ENCODE results near the gene RPTOR. TPM values are rescaled to one million over a fixed set of nuclear protein-coding genes. Genes with fewer than 3 reads are reported as not detected.

Gene RPTOR
- total RNA-seq, 4 donors from 2014 or later = 18.7 to 35.4 (median 21.0) TPM

DNA sequence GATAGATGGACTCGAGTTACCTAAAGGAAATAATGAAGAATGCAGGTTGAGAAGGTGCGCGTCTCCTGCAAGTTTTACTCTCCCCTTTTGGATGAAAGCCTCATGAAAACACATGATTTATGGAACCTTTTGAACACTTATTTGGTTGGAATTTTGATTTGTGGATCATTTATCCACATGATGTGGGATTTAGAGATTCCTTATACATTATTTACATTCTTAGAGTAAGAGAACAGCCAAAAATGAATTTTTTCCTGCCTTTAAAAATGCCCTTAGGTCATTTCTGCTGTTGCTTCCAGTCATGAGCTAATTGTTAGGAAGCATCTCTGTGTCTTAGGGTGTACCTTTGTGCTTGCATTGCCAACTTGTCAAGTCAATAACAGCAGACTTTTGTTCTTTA lies 99.9 kb downstream of the RPTOR start:
- TF ChIP-seq CTCF (IDR thresholded peaks at IDR 0.05; ENCODE audit: low read depth) = no peak

- no peak for TF ChIP-seq CTCF (IDR thresholded peaks at IDR 0.05; ENCODE audit: low read depth)
Observed at GRCh38 chr17:80645706-80646325, 101.2 kb downstream of the RPTOR start.

GRCh38 chr17:80646328-80646727 lies 101.7 kb downstream of the RPTOR start:
- no peak for TF ChIP-seq CTCF (IDR thresholded peaks at IDR 0.05; ENCODE audit: low read depth)

- TF ChIP-seq CTCF (IDR thresholded peaks at IDR 0.05; ENCODE audit: low read depth) = no peak
Observed at GRCh38 chr17:80647746-80648145, 103.1 kb downstream of the RPTOR start.

DNA sequence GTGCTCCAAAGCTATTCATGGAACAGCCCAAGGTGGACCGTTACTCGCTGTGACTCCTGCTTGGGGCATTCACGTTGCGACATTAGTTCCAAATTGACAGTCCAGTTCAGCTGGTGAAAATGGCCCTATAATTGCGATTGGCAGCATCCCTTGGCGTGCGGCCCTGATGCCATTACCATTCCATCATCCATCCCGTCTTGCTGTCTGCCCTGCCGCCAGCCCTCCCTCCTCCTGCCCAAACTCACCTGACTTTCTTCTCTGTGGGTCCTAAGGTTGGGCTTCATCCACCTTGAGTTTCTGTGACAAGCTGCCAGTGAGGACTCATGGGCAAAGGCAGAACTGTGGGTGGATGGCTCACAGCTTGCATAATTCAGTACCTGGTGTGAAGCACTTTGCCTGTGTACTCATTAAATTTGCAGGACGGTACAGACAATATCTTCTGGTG lies 104.6 kb downstream of the RPTOR start:
- no peak for TF ChIP-seq CTCF (IDR thresholded peaks at IDR 0.05; ENCODE audit: low read depth)

DNA sequence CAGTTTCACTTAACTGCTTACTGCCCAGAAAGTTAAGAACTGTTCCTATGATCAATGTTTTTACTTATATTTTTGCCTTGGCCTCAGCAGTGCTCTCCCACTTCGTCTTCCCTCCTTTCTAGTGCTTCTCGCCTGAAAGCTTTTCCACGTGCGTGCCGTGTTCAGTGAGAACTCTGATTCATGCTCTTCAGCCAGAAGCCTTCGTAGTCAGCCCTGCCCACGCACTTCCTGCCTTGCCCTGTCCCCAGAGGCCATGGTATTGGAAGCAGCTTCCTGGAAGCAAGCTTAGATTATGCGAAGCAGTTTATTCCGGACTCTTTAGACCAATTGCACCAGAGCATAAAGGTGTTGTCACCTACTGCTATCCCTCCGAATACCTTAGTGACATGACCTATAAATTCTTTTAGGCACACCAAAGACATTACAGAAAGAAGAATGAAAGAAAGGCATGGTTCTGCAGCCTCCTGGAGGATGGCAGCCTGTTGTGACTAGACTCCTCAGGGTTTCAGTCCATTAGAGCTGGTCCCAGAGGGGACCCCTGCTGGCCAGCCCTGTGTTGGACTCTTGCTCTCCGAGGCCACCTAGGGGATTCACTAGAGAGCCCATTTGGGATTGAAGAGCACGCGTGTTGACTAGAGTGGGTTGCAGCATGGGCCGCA lies 105.2 kb downstream of the RPTOR start:
- no peak for TF ChIP-seq CTCF (IDR thresholded peaks at IDR 0.05; ENCODE audit: low read depth)

GRCh38 chr17:80650331-80650672 lies 105.7 kb downstream of the RPTOR start:
- no peak for TF ChIP-seq CTCF (IDR thresholded peaks at IDR 0.05; ENCODE audit: low read depth)
